ENCODE data around the gene ZNF511.

DNA sequence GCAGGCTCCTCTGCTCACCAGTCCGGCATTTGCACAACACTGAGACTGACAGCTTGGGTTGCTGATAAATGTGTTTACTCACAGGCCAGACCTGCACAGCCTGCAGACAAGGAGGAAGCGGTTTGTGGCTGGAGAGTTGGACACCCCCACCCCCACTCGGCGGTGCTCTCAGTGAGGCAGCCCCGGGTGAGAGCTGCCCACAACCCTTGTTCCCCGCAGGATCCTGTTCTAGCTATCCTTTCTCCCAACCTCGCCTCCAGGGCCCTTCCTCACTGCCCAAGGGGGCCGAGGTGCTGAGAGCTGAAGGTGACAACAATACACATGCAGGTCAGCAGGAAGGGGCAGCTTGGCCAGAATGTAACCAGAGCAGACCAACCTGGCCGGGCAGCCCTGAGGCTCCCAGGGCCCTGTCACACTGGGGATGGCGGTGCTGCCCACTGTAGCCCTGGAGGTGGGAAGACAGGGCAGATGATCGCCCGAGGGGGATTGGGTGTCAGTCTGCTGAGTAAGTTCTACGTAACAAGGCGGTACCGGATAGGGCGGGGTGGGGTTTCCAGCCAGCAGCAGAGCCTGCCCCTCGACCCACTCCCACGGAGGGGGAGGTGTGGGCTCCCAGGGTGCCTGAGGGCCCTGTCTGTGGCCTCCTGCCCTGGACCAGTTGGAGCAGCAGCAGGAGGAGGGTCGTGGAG lies 30.0 kb upstream of the ZNF511 start:
- no peak for TF ChIP-seq EZH2 (IDR thresholded peaks at IDR 0.05; ENCODE audit: low read depth)
- TF ChIP-seq, protein P1, sequence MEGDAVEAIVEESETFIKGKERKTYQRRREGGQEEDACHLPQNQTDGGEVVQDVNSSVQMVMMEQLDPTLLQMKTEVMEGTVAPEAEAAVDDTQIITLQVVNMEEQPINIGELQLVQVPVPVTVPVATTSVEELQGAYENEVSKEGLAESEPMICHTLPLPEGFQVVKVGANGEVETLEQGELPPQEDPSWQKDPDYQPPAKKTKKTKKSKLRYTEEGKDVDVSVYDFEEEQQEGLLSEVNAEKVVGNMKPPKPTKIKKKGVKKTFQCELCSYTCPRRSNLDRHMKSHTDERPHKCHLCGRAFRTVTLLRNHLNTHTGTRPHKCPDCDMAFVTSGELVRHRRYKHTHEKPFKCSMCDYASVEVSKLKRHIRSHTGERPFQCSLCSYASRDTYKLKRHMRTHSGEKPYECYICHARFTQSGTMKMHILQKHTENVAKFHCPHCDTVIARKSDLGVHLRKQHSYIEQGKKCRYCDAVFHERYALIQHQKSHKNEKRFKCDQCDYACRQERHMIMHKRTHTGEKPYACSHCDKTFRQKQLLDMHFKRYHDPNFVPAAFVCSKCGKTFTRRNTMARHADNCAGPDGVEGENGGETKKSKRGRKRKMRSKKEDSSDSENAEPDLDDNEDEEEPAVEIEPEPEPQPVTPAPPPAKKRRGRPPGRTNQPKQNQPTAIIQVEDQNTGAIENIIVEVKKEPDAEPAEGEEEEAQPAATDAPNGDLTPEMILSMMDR (conservative IDR thresholded peaks at IDR 0.05), result no peak
